ENCODE data around the gene SHOX. TPM values are rescaled to one million over a fixed set of nuclear protein-coding genes. Genes with fewer than 3 reads are reported as not detected.

SHOX gene
- total RNA-seq = 7.3 TPM

GRCh38 chrX:630612-631496, at the start of gene SHOX:
TSS of gene SHOX (plus strand) at chrX:630791. CDS start at chrX:630898, 107 bp downstream.

Other genes with a start within 250 kb of the SHOX start
- gene PPP2R3B, start 243.9 kb upstream of the SHOX start, total RNA-seq = 23.1 TPM

All from camera-type eye (tissue), 1 donor.